ENCODE data around the gene ASTN2.
"Not testable (repeated sequence)": the region's sequence is repeated elsewhere in the genome, so short reads cannot be mapped to it uniquely, and the experiment has no call there.

Gene ASTN2

GRCh38 chr9:116895961-116896360, 518.9 kb downstream of the ASTN2 start:
- in situ Hi-C loops (cut with MboI; ENCODE audit: low sequenced_read_pairs), result no loop called here

- in situ Hi-C loops (cut with MboI; ENCODE audit: low sequenced_read_pairs), result no loop called here
These were observed 523.4 kb downstream of the ASTN2 start for GRCh38 chr9:116891424-116891823.

DNA sequence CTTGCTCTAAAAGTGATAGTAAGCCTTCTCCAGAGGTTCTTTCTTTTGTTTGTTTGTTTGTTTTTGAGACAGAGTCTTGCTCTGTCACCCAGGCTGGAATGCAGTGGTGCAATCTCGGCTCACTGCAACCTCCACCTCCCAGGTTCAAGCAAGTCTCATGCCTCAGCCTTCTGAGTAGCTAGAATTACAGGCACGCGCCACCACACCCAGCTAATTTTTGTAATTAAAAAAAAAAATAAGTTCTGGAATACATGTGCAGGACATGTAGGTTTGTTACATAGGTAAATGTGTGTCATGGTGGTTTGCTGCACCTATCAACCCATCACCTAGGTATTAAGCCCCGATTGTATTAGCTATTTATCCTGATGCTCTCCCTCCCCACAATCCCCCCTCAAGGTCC, 526.4 kb downstream of the ASTN2 start:
- in situ Hi-C loops (cut with MboI; ENCODE audit: low sequenced_read_pairs), result not testable (repeated sequence)

- in situ Hi-C loops (cut with MboI; ENCODE audit: low sequenced_read_pairs), result no loop called here
These were observed 526.8 kb downstream of the ASTN2 start for GRCh38 chr9:116888066-116888465.

- in situ Hi-C loops (cut with MboI; ENCODE audit: low sequenced_read_pairs), result no loop called here
These were observed 531.2 kb downstream of the ASTN2 start for GRCh38 chr9:116883676-116884075.

- in situ Hi-C loops (cut with MboI; ENCODE audit: low sequenced_read_pairs), result no loop called here
These were observed 537.8 kb downstream of the ASTN2 start for GRCh38 chr9:116877072-116877471.

DNA sequence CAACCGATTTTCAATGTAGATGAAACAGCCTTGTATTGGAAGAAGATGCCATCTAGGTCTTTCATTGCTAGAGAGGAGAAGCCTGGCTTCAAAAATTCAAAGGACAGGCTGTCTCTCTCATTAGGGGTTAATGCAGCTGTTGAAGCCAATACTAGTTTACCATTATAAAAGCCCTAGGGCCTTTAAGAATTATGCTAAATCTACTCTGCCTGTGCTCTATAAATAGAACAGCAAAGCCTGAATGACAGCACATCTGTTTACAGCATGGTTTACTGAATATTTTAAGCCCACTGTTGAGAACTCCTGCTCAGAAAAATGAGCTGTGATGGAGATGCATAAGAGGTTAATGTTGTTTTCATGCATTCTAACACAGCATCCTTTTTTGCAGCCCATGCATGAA, 539.3 kb downstream of the ASTN2 start:
- in situ Hi-C loops (cut with MboI; ENCODE audit: low sequenced_read_pairs), result no loop called here

DNA sequence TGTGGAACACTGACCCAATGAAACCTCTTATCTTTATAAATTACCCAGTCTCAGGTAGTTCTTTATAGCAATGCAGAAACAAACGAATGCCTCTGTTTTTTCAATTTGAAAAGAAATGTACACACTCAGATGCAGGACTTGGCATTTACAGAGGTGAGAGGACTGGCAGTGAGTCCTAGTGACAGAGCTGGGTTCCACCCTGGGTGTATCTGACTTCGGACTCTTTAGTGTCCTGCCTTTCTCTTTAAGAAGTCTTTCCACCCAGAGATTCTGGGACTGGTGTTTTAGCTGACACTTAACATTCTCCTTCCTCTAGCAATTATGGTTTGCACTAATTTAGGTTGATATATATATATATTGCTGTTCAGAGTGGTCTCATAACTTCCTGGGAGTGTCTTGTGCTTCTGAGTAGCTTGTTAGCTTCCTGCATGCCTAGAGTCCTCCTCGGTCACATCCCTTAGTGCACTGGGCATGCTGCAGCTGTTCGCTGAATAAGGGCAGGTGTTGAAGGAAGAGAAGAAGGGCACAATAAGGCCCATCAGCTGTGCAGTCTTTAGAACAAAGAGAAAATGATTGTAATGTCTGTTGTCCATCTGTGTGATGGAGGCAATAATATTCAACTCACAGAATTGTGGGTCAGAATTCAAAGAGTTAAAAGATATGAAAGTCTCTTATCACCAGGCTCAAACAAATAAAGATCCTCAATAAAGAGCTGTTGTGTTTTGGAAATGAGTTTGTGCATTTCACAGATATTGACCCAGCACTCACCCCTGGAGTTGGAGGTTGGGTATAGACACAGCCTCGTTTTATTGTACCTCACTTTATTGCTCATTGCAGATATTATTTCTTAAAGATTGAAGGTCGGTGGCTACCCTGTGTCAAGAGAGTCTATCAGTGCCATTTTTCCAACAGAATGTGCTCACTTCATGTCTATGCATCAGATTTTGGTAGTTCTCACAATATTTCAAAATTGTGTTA, 540.6 kb downstream of the ASTN2 start:
- in situ Hi-C loops (cut with MboI; ENCODE audit: low sequenced_read_pairs), result no loop called here

DNA sequence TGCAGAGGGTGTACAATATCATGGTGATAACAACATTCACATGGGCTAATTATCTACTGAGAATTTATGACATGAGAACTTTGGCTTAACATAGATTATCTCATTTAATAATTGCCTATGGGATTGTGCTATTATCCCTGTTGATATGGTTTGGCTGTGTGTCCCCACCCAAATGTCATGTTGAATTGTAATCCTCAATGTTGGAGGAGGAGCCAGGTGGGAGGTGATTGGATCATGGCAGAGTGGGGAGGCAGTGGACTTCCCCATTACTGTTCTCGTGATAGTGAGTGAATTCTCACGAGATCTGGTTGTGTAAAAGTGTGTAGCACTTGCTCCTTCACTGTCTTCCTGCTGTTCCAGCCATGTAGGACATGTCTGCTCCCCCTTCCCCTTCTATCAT, 541.4 kb downstream of the ASTN2 start:
- in situ Hi-C loops (cut with MboI; ENCODE audit: low sequenced_read_pairs), result no loop called here

DNA sequence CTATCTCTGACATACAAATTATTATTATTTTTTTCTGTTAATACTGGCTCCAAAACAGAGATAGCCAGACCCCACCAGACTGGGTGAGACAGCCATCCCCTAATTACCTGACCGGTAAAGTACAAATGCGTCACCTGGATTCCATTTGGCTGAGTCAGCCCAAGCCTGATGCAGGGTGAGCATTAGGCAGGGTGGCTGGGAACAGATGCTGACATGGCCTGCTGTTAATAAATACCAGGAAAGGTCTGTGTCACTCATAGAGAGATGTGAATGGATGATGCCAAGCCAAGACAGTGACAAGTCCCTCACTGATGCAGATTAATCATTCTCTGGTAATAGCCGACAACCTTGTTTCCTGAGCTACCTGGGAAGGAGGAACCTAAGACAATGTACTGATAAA, 544.3 kb downstream of the ASTN2 start:
- in situ Hi-C loops (cut with MboI; ENCODE audit: low sequenced_read_pairs), result no loop called here

DNA sequence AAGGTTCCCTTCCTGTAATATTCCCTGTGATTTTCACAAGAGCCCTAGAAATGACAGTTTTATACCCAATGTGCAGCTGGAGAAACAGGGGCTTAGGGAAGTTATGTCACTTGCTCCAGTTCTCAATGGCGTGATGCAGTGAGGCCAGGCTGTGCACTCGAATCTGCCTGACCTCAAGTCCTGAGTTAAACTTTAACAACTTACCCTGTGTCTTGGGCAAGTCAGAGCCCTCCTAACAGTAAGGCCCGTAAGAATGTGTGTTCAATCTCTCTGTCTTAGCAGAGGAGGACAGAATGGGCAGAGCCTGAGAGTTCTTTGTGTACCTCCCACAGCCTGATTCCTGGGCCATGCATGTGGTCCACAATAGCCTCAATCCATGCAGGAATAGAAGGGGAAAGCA, 546.7 kb downstream of the ASTN2 start:
- in situ Hi-C loops (cut with MboI; ENCODE audit: low sequenced_read_pairs), result no loop called here

DNA sequence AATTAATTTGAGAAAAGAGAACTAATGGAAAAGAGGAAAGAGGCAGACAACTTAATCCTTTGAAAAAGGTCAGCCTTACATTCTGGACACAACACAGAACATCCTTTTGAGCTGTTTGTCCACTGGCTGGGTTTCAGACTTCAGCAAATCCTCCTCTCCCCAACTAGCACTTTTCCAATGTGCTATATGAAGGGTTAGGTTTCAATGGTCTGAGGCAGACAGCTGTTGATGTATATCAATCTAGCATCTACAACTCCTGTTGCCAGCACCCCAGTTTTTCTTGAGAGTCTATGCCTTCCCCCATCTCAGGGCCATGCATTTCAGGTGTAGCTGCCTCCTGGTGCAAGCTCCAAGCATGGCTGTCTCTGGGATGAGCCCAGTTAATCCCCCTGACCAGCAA, 553.5 kb downstream of the ASTN2 start:
- in situ Hi-C loops (cut with MboI; ENCODE audit: low sequenced_read_pairs), result no loop called here

- in situ Hi-C loops (cut with MboI; ENCODE audit: low sequenced_read_pairs), result no loop called here
These were observed 554.2 kb downstream of the ASTN2 start for GRCh38 chr9:116860509-116861120.

- in situ Hi-C loops (cut with MboI; ENCODE audit: low sequenced_read_pairs), result no loop called here
These were observed 555.1 kb downstream of the ASTN2 start for GRCh38 chr9:116859763-116860162.

GRCh38 chr9:116857321-116857720, 557.5 kb downstream of the ASTN2 start:
- in situ Hi-C loops (cut with MboI; ENCODE audit: low sequenced_read_pairs), result no loop called here

- in situ Hi-C loops (cut with MboI; ENCODE audit: low sequenced_read_pairs), result no loop called here
These were observed 558.8 kb downstream of the ASTN2 start for GRCh38 chr9:116855881-116856662.

GRCh38 chr9:116849721-116850120, 565.1 kb downstream of the ASTN2 start:
- in situ Hi-C loops (cut with MboI; ENCODE audit: low sequenced_read_pairs), result no loop called here

- in situ Hi-C loops (cut with MboI; ENCODE audit: low sequenced_read_pairs), result no loop called here
These were observed 570.2 kb downstream of the ASTN2 start for GRCh38 chr9:116844621-116845020.

GRCh38 chr9:116843863-116844620, 570.8 kb downstream of the ASTN2 start:
- in situ Hi-C loops (cut with MboI; ENCODE audit: low sequenced_read_pairs), result no loop called here

GRCh38 chr9:116842658-116843057, 572.2 kb downstream of the ASTN2 start:
- in situ Hi-C loops (cut with MboI; ENCODE audit: low sequenced_read_pairs), result no loop called here

DNA sequence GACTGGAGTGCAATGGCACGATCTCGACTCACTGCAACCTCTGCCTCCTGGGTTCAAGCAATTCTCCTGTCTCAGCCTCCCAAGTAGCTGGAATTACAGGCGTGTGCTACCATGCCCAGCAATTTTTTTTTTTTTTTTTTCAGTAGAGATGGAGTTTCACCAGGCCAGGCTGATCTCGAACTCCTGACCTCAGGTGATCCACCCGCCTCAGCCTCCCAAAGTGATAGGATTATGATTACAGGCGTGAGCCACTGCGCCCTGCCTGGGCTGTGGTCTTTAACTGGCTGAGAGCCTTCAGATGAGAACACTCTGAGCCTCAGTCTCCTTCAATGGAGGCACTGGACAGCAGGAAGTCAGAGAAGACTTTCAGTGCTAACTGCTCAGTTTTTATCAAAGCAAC, 576.4 kb downstream of the ASTN2 start:
- in situ Hi-C loops (cut with MboI; ENCODE audit: low sequenced_read_pairs), result not testable (repeated sequence)

Measured in HL-60/S4 (cell line).